ENCODE results near the gene PAPPA. TPM values are rescaled to one million over a fixed set of nuclear protein-coding genes. Genes with fewer than 3 reads are reported as not detected.

Gene PAPPA
- total RNA-seq, 2 experiments from 2014 or later = not detected

DNA sequence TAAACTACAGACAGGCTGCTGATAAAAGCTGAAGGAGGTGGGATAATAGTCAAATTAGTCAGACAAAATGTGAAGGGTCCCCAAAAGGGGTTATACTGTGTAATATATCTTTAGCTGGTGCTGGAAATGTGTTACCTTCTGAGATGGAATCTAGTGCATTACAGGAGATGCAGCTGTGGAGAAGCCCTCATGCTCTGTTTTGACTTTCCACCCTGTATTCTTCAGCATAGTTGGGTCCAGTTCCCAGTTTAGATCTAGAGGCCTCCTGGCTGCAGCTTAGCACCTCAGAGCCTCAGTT lies 122.6 kb downstream of the PAPPA start:
- CTCF ChIA-PET = no interaction called here
- DNase-seq (no peak), ATAC-seq (no peak)
- Mint-ChIP-seq H3K27ac (no peak overlapping the region), H3K36me3 (ENCODE audit: low read depth) (no peaks in the 10 kb centered on the region), H3K4me3 (no peak overlapping the region), H3K4me1 (ENCODE audit: low read depth) (no peaks in the 10 kb centered on the region), H3K9me3 (no peaks in the 10 kb centered on the region), H3K27me3 (peaks cover 13% of the 10 kb centered on the region)
- TF ChIP-seq, protein P1, sequence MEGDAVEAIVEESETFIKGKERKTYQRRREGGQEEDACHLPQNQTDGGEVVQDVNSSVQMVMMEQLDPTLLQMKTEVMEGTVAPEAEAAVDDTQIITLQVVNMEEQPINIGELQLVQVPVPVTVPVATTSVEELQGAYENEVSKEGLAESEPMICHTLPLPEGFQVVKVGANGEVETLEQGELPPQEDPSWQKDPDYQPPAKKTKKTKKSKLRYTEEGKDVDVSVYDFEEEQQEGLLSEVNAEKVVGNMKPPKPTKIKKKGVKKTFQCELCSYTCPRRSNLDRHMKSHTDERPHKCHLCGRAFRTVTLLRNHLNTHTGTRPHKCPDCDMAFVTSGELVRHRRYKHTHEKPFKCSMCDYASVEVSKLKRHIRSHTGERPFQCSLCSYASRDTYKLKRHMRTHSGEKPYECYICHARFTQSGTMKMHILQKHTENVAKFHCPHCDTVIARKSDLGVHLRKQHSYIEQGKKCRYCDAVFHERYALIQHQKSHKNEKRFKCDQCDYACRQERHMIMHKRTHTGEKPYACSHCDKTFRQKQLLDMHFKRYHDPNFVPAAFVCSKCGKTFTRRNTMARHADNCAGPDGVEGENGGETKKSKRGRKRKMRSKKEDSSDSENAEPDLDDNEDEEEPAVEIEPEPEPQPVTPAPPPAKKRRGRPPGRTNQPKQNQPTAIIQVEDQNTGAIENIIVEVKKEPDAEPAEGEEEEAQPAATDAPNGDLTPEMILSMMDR (IDR thresholded peaks at IDR 0.05) = no peak
- POLR2A ChIA-PET = no interaction called here
- intact Hi-C loops (cut with micrococcal nuclease) = no loop called here

DNA sequence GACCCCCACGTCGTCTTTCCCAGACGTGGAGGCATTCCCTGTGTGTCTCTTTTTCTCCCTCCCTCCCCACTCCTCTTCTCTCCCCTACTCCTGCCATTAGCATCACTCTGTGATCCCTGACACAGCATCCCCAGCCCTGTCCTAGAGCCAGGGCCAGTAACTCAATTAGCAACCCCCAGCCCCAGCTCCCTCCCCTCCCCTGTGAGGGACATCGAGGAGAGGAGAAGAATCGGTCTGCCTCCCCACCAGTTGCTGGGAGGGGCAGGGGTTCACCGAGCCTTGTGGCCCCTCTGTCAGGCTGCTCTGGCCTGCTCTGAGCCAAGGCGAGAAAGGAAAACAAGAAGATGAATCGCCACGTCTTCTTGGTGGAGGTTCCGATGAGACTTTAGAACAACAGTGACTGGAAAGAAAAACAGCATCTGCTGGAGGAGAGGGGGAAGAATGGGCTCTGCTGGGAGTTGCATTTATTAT lies 123.1 kb downstream of the PAPPA start:
- no peaks in the 10 kb centered on the region for H3K36me3 Mint-ChIP-seq (ENCODE audit: low read depth)
- no peaks in the 10 kb centered on the region for H3K4me1 Mint-ChIP-seq (ENCODE audit: low read depth)
- intact Hi-C loops (cut with micrococcal nuclease) = no loop called here
- ChIA-PET CTCF (no interaction called here), POLR2A (no interaction called here)
- no peak for ATAC-seq
- no peak overlapping the region for H3K27ac Mint-ChIP-seq
- H3K9me3 Mint-ChIP-seq = no peaks in the 10 kb centered on the region
- DNase-seq = no peak
- H3K27me3 Mint-ChIP-seq = peaks cover 9% of the 10 kb centered on the region
- TF ChIP-seq, protein P1 (IDR thresholded peaks at IDR 0.05) = no peak
- H3K4me3 Mint-ChIP-seq = no peak overlapping the region

DNA sequence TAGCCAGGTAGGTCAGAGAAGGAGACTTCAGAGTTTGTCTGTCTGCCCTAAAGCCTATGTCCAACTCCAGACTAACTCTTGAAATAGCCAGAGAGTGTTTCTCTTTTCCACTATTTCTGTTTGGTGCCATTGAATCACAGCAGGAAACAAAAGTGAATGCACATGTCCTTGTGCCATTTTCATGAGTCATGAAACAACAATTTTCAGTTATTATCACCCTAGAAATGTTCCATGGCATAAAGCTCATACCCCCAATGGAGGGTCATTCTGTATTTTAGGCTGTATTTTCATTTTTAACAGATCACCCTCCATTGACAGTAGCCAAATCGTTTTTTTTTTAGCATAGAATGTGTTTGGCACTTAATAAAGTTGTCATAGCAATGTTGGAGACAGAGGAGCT lies 124.7 kb downstream of the PAPPA start:
- Mint-ChIP-seq H3K27me3 (peaks cover 10% of the 10 kb centered on the region), H3K9me3 (no peaks in the 10 kb centered on the region), H3K4me3 (no peak overlapping the region), H3K4me1 (ENCODE audit: low read depth) (no peaks in the 10 kb centered on the region), H3K36me3 (ENCODE audit: low read depth) (no peaks in the 10 kb centered on the region), H3K27ac (no peak overlapping the region)
- CTCF ChIA-PET = no interaction called here
- DNase-seq = no peak
- TF ChIP-seq, protein P1 (IDR thresholded peaks at IDR 0.05) = no peak
- ATAC-seq = no peak
- POLR2A ChIA-PET = no interaction called here
- intact Hi-C loops (cut with micrococcal nuclease) = no loop called here

DNA sequence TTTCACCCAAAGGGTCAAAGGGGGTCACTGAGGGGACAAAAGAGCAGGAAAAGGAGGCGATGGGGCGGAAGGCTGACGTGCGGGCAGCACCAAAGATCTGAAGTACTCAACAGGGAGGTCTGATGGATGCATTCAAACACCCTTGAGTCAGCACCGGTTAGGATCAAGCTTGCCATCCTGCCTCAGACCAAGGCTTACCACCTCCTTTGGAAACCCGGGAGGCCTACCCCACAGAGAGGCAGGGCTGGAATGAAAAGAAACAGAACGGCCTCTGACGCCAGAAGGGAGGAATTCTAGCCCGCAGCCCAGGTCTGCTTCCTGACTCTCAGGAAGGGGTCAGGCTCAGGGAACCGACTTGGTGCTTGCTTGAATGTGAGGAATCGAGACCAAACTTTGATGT lies 125.6 kb downstream of the PAPPA start:
- no peaks in the 10 kb centered on the region for H3K36me3 Mint-ChIP-seq (ENCODE audit: low read depth)
- POLR2A ChIA-PET = no interaction called here
- no peaks in the 10 kb centered on the region for H3K4me1 Mint-ChIP-seq (ENCODE audit: low read depth)
- H3K27ac Mint-ChIP-seq = no peak overlapping the region
- peaks cover 10% of the 10 kb centered on the region for H3K27me3 Mint-ChIP-seq
- no peaks in the 10 kb centered on the region for H3K9me3 Mint-ChIP-seq
- DNase-seq = no peak
- TF ChIP-seq, protein P1 (IDR thresholded peaks at IDR 0.05) = no peak
- ATAC-seq = no peak
- CTCF ChIA-PET = no interaction called here
- intact Hi-C loops (cut with micrococcal nuclease) = no loop called here
- no peak overlapping the region for H3K4me3 Mint-ChIP-seq

DNA sequence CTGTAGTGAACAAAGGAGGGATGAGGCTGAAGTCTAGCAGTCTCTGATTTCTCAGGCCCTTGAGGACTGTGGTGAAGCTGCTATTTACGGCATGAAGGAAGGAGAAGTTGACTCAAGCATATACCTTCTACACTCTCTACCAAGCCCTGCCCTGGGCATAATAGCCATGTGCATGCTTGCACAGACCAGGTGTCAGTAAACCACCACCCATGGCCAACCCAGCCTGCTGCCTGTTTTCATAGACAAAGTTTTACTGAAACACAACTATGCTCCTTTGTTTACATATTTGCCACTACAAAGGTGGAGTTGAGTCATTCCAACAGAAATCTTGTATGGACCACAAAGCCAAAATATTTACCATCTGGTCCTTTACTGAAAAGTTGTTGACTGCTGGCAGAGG lies 126.9 kb downstream of the PAPPA start:
- no peaks in the 10 kb centered on the region for H3K36me3 Mint-ChIP-seq (ENCODE audit: low read depth)
- H3K4me1 Mint-ChIP-seq (ENCODE audit: low read depth) = no peaks in the 10 kb centered on the region
- DNase-seq (no peak), ATAC-seq (no peak)
- no peaks in the 10 kb centered on the region for H3K9me3 Mint-ChIP-seq
- CTCF ChIA-PET = no interaction called here
- no peak overlapping the region for H3K4me3 Mint-ChIP-seq
- intact Hi-C loops (cut with micrococcal nuclease) = no loop called here
- TF ChIP-seq, protein P1 (IDR thresholded peaks at IDR 0.05) = no peak
- H3K27me3 Mint-ChIP-seq = peaks cover 14% of the 10 kb centered on the region
- POLR2A ChIA-PET = no interaction called here
- H3K27ac Mint-ChIP-seq = no peak overlapping the region
